NCI-H2029 treated with DMSO at 0.1 percent for 48 hours (cell line): ENCODE results near the gene CCNO.
A peak's percentile ranks its signal among the peaks of the same experiment; 100 is the strongest.

ENCODE experiments used
- DNase-seq: peaks from one replicate; lab custom pipeline; 2025; lab: John Stamatoyannopoulos, UW

The CCNO gene

DNA sequence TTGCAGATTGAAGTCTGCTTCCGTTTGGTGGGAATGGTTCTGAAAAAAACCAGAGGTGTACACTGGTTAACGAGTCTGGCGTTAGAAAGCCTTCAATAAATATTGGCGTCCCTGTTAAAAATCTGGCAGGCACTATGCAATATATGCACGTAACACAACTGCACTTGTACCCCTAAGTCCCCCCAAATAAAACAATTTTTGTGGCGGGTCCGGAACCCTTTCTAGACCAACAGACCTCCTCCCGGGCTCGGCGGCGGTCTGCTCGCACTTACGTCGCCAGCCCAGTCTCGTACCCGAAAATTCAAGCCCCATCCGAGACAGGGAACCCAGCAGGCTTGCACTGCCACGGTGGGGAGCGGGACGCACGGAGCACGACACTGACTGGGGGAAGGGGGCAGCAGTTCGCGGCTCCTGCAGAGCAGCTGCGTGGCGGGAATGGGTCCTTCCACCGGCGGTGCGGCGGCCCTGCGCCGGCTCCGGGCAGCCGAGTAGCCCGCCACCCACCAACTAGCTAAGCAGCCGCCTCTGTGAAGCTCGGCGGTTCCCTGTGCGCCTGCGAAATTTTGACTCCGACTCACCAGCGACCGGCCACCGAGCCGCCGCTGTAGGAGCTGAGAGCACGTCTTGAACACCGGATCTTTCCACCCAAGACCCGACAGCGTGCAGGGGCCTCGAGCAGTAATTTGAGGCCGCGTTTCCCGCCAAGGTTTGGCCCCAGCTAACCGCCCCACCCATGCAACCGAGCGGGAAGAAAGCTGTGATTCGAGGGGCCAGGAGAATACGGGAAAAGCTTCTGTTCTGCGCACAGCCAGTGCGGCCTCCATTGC is 10.2 kb downstream of the CCNO start:
- DNase-seq = no peak

DNA sequence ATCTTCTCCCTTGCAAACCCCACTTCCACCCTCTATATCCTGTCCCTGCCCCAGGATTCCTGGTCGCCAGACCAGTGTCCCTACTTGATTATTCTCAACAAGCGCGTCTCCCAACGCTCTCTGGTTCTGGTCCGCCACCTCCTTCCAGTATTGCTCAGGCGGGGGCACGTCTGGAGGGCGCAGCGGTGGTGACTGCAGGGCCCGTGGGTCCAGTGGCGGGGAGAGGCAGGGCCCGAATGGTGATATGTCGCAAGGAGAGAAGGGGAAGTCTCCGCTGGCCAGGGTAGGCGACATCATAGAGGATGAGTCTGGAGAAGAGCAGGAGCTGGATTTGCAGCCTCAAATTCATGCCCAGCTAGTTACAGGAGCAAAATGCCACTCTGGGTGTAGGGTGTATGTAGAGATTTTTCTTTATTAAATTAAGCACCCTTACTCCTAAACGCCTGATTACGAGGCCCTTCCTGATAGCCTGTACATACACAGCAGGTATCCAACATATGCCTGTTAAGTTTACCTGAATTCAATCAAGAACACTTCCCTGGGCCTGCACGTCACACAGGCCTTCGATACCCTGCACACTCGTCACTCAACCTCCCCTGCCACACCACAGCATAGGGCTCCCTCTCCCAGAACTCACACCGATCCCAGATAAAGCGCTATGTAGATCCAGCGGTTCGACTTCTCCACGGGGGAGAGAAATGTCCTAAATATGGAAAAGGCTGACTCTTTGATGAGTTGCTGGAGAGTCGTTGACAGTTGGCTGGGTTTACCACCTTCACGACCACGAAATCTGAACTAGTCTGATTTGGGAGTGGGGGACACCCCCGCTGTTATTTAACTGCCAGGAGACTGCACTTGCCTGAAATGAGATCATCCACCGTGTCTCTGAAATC is 11.1 kb downstream of the CCNO start:
- no peak for DNase-seq

DNA sequence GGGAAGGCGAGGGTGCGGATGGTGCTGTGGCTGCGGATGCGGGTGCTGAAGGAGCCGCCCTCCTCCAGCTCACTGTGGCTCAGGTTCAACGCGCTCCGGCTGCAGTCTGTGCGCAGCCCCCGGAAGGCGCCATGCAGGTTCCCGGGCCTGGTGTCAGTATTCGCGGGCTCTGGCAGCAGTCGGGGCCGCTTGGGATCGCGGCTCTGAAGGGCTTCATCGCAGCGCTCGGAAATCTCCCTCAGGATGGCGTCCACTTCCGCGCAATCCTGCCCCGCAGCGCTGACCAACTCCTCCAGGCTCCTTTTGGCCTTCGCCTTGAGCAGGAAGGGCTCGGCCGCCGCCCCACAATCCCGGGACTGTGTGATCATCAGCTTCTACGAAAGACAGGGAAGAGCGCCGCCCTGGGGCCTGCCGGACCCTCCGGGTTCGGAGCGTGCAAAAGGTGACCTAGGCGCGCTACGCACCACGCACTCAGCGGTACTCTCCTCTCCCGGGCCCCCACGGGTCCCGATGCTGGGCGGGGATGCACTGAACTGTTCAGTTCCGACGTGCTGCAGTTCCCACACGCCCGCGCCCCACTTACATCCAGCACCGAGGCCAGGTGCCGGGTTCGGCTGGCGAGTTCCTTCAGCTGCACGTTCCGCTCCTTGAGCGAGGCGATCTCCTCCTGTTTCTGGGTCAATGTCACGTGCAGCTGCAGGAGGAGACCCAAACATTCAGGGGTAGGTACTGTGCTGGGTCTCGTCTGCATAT is 12.8 kb downstream of the CCNO start:
- DNase-seq = no peak

DNA sequence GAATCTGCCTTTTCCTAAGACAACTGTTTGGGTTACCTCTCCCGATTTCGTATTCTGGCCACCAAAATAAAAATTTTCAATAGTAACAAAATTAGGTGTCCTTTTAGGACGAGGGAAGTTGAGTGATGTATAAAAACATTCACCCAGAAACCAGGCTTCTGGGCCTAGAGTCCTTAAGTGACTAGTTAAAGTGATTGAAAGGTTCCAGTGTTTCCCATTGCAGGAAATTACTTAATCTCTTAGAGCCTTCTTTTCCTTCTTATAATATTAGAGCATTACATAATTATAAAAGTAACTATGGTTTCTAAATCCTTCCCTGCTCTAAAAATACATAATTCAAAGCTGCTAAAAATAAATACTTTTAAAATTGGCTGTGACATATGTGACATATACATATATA is 13.6 kb downstream of the CCNO start:
- DNase-seq = no peak

DNA sequence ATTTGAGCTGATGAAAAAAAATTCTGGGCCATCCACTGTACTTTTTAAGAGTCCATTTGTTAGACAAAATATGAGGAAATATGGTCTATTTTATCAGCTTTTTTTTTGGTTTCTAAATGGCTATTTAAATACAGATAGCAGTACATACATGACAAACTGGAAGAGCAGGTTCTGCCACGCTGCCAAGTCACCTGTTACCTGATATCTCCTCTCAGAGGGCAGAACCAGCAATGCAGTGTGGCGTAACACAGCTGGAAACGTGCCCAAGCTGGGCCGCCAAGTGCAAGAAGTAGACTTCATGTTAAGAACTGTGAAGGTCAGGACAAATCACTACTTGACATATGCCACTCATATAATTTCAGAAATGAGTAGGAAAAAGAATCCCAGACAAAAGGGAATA is 14.4 kb downstream of the CCNO start:
- DNase-seq = peak; percentile 93

DNA sequence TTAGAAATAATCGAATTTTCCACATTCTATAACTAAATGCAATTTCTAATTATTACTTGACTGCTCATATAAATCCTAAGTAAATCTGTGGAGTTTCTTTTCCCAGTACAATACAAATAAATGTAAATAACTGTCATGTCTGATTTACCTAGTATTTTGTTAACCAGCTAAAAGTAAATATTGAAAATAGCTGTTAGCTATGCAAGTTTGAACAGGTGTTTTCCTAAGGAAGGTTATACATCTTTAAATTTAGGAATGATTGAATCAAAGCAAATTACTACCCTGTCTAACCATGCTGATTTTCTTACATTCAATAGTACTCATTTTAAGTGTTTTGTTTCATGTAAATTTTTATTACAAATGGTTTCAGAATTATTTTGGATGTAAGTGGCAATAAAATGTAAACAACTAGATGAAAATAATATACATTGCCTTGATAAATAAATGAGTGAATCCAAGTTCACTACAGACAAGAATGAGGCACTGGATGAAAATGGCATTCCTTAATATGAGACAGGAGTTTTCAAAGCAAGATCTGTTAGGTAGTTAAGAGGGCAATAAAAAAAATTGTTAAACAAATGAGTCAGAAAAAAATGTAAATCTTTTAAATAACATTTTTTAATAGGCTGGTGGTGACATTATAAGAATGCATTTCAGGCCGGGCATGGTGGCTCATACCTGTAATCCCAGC is 22.1 kb downstream of the CCNO start:
- DNase-seq = no peak

DNA sequence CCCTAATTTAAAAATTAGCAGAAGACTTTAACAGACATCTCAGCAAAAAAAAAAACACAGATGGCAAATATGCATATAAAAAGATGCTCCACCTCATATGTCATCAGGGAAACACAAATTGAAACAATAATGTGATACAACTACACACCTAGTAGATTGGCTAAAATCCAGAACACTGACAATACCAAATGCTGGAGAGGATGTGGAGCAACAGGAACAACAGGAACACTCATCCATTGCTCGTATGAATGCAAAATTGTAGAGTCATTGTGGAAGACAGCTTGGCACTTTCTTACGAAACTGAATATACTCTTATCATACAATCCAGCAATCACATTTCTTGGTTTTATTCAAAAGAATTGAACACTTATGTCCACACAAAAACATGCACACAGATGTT is 28.4 kb downstream of the CCNO start:
- DNase-seq = no peak

DNA sequence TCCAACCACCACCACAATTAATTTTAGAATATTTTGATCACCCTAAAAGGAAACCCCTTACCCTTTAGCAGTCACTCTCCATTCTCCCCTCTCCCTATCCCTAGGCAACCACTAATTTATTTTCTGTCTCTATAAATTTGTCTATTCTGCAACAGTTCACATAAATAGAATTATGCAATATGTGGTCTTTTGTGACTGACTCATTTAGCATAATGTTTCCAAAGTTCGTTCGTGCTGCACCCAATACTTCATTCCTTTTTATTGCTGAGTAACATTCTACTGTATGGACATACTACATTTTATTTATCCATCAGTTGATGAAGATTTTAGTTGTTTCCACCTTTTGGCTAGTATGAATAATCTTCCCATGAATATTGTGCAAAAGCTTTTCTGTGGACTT is 42.2 kb downstream of the CCNO start:
- no peak for DNase-seq

DNA sequence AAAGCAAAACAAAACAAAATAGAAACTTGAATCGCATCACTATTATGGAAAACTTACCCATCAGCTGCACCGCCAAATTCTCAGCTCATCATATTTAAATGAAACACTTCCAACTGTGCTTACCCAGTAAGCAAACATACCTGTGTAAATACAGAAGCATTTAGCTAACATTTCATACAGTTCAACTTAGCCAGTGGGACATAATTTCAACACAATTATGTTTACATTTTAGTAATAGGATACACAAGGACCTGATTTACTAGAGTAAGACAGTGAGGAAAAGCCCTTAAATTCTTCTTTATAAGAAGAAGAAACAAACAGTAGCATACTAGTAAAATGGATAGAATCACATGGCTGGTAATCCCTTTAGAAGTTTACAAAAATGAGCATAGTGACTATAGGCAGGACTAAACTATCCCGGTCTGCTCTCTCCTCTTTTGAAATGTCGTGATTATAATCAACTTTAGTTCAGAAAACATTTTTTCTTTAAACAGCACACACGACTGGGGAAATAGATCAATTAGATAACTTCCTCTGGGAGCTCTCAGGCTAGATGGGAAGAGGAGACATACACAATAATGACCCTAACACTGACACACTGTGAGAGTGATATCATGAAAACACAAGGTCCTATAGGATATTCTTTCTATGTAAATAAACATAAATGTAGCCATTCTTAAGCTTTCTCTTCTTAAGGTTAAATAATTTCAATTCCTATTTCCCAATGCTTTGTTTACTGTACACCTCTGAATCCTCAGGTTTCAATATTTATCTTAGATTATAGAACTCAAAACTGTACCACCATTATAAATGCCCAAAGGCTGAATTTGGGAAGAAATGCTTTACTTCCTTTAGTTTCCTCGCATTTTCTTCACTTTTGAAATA is 44.5 kb downstream of the CCNO start:
- DNase-seq = peak; percentile 58

DNA sequence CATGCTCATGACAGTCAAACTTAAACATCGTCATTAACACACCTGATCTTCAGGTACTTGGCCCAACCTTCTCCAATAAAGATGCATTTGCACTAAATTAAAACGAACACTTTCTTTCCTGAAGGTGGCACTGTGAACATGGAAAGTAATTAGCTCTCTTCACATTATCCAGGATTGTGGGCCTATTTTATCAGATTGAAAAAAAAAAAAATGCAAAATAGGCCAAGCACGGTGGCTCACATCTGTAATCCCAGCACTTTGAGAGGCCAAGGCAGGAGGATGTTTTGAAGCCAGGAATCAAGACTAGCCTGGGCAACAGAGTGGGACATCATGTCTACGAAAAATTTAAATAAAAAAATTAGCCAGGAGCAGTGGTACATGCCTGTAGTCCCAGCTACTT is 46.0 kb downstream of the CCNO start:
- DNase-seq = peak; percentile 71
